Aorta (tissue), 5 donors: ENCODE measurements around the gene TMEM17. TPM values are rescaled to one million over a fixed set of nuclear protein-coding genes. Genes with fewer than 3 reads are reported as not detected.

ENCODE experiments used
- ATAC-seq: fragments of 200-7000 bp; cut with Tn5 transposase; one replicate; pipeline ENCODE4 v1.9.1; 2022; ENCODE audit warnings: moderate library complexity; ENCODE audit not compliant: low FRiP score
- DNase-seq, 2 donors: peaks; one replicate each; pipeline ENCODE4 v3.0.0-alpha.2; 2020
- H3K27ac ChIP-seq, 2 donors: one replicate each; pipeline ENCODE4 v1.5.1; 2013; ENCODE audit warnings: low read length in 2 of 2, mild to moderate bottlenecking in 2 of 2, moderate library complexity in 2 of 2, control low read depth in 1 of 2, inconsistent platforms in 1 of 2, low read depth in 1 of 2
- H3K27me3 ChIP-seq, 2 donors: one replicate each; pipeline ENCODE4 v1.6.1; 2013; ENCODE audit warnings: control low read depth in 1 of 2, low read length in 1 of 2, mild to moderate bottlenecking in 1 of 2, moderate library complexity in 1 of 2; ENCODE audit not compliant: insufficient read depth in 2 of 2, control insufficient read depth in 1 of 2
- H3K36me3 ChIP-seq, 2 donors: one replicate each; pipeline ENCODE4 v1.6.1; 2013; ENCODE audit warnings: control low read depth in 1 of 2, low read length in 1 of 2, mild to moderate bottlenecking in 1 of 2; ENCODE audit not compliant: insufficient read depth in 2 of 2, control insufficient read depth in 1 of 2
- H3K4me1 ChIP-seq, 2 donors: one replicate each; pipeline ENCODE4 v1.6.1; 2013; ENCODE audit warnings: low read length in 2 of 2, control low read depth in 1 of 2, mild to moderate bottlenecking in 1 of 2, moderate library complexity in 1 of 2; ENCODE audit not compliant: insufficient read depth in 2 of 2, control insufficient read depth in 1 of 2
- H3K4me3 ChIP-seq, 2 donors: one replicate each; pipeline ENCODE4 v1.5.1; 2013; ENCODE audit warnings: low read length in 2 of 2, control low read depth in 1 of 2, mild to moderate bottlenecking in 1 of 2
- H3K9me3 ChIP-seq: one replicate; pipeline ENCODE4 v1.6.1; 2013; ENCODE audit warnings: mild to moderate bottlenecking, low read length; ENCODE audit not compliant: control insufficient read depth
- WGBS, 2 donors: extraction: QIAGEN DNeasy Blood & Tissue Kit; methylation state at CpG; one replicate each; pipeline ENCODE4 v1.1.7; 2013; 5-methylcytosine and 5-hydroxymethylcytosine counted together
- intact Hi-C, 2 donors: fragments of 100-400 bp; cut with DNase I; formaldehyde crosslinking; loops; one replicate each; pipeline versions ENCODE4 v1.14.2 to v1.15.0; 2022
- polyA plus RNA-seq, 2 donors: library from polyadenylated mRNA; stranded (reverse); fragments of 200-250 nt; gene quantifications; one replicate each; pipeline ENCODE4 v1.2.3, GENCODE V29; 2013
- total RNA-seq, 2 donors: library from RNA; stranded (reverse); fragmentation: NEBNext Ultra II Directional; extraction: Animal tissue kit (Norgen Biotek cat#: 25700); gene quantifications; one replicate each; pipeline ENCODE4 v1.2.1, GENCODE V29; 2021
- donor health status: healthy with polysubstance abuse.
- donor health status: Bipolar disorder and iron deficiency.
- donor health status: DM: no; HTN: no; CAD: no.
- donor health status: DM: no; HTN: no; CAD: no.
- donor health status: DM: yes; HTN: yes; CAD: no.

Gene TMEM17
- total and polyA plus RNA-seq, 4 donors, result 0.79 to 1.1 (median 1.1) TPM; not detected in 1

DNA sequence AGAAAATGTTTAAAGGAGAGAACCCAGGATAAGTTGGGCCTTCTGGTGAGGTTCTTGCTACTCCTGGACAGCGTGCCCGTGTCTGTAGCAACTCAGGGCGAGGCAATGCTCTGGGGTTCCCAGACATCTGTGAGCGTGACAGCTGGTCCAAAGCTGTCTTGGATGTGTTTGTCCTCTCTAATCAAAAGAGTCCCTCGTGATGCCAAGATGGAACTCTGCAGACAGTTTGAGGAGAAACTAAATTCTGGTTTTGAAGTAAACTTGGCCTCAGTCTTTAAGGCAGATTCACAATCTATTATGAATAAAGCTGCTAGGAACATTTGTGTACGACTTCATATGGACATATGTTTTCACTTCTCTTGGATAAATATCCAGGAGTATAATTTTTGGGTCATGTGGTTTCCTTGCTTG lies 47.3 kb downstream of the TMEM17 start:
- no peaks in the 10 kb centered on the region for H3K4me1 ChIP-seq
- H3K9me3 ChIP-seq, result no peaks in the 10 kb centered on the region
- ATAC-seq (no peak), DNase-seq (no peak)
- 94 to 96% methylated on average over 6 of the region's 6 CpGs for WGBS, 2 donors
- intact Hi-C loops, result loop anchor here in 1 of 2 donors (5.0 kb wide), 1 partner anchor 249 kb away; the partner anchor contains the start of gene EHBP1
- H3K4me3 ChIP-seq, result no peak overlapping the region
- no peaks in the 10 kb centered on the region for H3K36me3 ChIP-seq
- no peak overlapping the region for H3K27ac ChIP-seq
- H3K27me3 ChIP-seq, result no peaks in the 10 kb centered on the region

DNA sequence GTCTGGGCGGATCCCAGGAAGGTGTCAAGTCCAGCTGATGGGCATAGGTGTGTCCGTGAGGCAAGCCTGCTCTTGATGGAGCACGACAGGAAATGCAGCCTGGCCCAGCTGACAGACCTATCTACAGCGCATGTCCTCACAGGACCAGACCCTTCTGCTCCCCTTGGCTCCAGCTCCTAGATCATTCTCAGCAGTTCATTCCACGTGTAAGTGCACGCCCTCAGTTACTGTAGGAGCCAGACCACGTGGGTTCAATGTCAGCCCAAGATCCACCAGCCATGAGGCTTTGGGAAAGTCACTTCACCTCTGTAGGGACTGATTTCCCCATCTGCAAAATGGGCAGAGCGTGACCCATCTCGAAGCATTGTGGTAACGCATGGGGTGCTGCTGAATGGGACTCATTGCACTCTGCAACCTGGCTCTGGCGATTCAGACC lies 47.8 kb downstream of the TMEM17 start:
- ATAC-seq (no peak), DNase-seq (no peak)
- intact Hi-C loops, result loop anchor here in 1 of 2 donors (5.0 kb wide), 1 partner anchor 249 kb away; the partner anchor contains the start of gene EHBP1

DNA sequence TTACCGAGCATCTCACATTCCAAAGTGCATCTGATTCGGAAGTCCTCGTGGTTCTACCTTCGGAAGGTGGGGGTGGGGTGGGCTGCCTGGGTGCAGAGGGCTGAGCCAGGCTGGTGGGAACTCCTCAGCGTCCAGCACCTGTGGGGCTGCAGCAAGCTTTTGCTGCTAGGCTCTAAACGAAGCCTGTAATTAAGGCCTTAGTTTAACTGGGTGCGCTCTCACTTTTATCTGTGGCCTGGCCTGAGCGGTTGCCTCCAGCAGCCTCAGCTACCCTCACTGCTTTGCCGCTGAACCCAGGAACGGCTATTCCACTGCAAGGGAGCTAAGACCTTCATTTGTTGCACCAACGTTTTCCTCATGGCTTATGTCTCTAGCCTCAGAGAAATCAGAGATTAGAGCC lies 48.4 kb downstream of the TMEM17 start:
- intact Hi-C loops, result loop anchor here (1.0 to 5.0 kb wide), 3 partner anchors 250 to 318 kb away; partner anchors contain the start of gene EHBP1 (in 1 of the 2)
- Histone ChIP-seq H3K27ac (no peak overlapping the region), H3K4me3 (peak overlapping the region in 1 of 2 donors; percentile 50), H3K36me3 (no peaks in the 10 kb centered on the region), H3K9me3 (no peaks in the 10 kb centered on the region), H3K4me1 (no peaks in the 10 kb centered on the region), H3K27me3 (no peaks in the 10 kb centered on the region)
- no peak for DNase-seq
- WGBS, 2 donors, result 57 to 58% methylated on average over 11 of the region's 11 CpGs
- no peak for ATAC-seq

More for the DNA sequence above, 47.8 kb downstream of the TMEM17 start:
- no peaks in the 10 kb centered on the region for H3K4me1 ChIP-seq
- H3K9me3 ChIP-seq, result no peaks in the 10 kb centered on the region
- WGBS, 2 donors, result 98 to 99% methylated on average over 11 of the region's 11 CpGs
- no peak overlapping the region for H3K4me3 ChIP-seq
- no peaks in the 10 kb centered on the region for H3K36me3 ChIP-seq
- H3K27me3 ChIP-seq, result no peaks in the 10 kb centered on the region
- H3K27ac ChIP-seq, result no peak overlapping the region

DNA sequence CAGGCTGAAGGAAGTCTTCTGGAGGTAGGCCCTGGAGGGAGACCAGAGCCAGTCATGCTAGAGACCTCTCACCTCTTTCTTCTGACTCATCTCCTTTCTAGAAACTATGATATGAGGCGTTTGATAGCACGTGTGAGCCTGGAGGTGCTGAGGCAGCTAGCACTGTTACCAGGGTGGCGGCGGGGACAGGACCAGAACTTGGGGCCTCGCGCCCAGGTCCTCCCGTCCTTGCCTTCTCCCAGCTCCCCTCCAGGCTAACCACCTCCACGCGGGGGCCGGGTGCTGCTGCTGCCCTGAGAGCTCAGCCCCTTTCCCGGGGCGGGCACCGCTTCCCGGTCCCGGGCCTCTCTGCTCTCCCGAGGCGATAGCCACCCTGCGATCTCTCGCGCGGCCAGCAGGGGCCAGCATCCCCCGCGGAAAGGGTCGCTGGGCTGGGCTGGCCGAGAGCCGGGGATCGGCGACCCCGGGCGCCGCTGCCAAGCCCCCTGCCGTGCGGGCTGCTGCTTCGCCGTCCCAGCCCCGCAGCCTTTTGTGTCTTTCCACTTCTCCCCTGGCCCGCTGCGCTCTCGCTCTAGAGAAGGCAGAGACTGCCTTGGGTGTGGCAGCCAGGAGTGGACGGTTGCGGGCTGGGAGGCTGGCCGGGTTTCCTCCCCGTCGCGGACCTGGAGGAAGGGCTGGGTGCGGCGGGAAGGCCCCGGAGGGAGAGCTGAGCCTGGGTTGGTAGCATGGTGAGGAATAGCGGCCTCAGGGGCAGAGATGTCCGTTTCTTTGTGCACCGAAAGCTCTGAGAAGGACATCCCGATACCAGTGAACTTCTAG lies 49.1 kb downstream of the TMEM17 start:
- intact Hi-C loops, result loop anchor here (1.0 to 5.0 kb wide), 4 partner anchors 250 to 321 kb away; partner anchors contain the start of gene EHBP1 (in 1 of the 2)
- peak overlapping the region; percentile 12 to 50 for H3K4me3 ChIP-seq
- DNase-seq (peak; percentile 77 to 93), ATAC-seq (peak; percentile 95)
- H3K36me3 ChIP-seq, result no peaks in the 10 kb centered on the region
- no peaks in the 10 kb centered on the region for H3K27me3 ChIP-seq
- 5% methylated on average over 48 to 52 of the region's 52 CpGs for WGBS, 2 donors
- H3K27ac ChIP-seq, result no peak overlapping the region
- no peaks in the 10 kb centered on the region for H3K4me1 ChIP-seq
- H3K9me3 ChIP-seq, result no peaks in the 10 kb centered on the region

DNA sequence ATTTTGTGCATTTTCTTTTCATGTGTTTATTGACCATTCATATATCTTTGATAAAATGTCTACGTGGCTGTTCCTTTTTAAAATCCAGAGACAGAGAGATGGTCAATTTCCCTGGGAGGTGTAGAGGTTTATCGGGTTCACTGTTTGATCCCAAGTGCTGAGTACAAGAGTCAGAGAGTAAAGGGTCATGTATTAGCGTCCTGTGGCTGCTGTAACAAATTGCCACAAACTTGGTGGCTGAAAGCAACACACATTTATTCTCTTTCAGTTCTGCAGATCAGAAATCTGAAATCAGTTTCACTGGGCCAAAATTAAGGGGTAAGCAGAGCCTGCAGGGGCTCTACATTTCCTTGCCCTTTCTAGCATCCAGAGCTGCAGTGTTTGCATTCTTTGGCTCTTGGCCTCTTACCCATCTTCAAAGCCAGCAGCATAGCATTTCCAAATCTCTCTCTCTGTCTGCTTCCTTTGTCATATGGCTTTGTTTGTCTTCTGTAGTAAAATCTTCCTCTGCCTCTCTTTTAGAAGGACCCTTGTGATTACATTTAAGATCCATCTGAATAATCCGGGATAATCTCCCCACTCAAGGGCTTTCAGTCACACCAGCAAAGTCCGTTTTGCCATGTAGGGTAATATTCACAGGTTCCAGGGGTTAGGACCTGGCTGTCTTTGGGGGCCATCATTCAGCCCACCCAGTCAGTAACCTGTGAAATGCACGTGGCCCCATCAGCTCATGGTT lies 49.9 kb downstream of the TMEM17 start:
- intact Hi-C loops, result loop anchor here (1.0 to 5.0 kb wide), 3 partner anchors 251 to 322 kb away; partner anchors contain the start of gene EHBP1 (in 1 of the 2)
- Histone ChIP-seq H3K4me1 (no peaks in the 10 kb centered on the region), H3K27ac (no peak overlapping the region), H3K27me3 (no peaks in the 10 kb centered on the region), H3K9me3 (no peaks in the 10 kb centered on the region), H3K36me3 (no peaks in the 10 kb centered on the region), H3K4me3 (no peak overlapping the region)
- ATAC-seq (no peak), DNase-seq (no peak)
- 89 to 91% methylated on average over 6 of the region's 6 CpGs for WGBS, 2 donors

DNA sequence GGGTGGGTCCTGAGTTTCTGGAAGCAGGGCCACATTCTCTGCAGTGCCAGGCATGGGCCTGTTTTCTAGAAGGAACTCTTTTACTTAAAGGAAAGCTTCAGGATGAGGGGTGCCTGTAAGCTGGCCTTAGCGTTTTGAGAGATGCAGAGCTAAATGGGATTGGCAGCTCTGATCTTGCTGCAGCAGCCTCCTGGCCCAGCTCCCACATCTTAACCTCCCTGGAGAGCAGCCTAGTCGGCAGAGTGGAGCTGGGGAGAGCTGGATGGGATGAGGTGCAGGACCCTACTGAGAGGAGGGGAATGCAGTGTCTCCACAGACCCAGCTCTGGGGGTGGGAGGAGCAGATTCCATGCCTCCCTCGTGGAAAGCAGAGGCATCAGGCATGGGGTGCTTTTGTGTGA lies 52.0 kb downstream of the TMEM17 start:
- Histone ChIP-seq H3K9me3 (no peaks in the 10 kb centered on the region), H3K27me3 (no peaks in the 10 kb centered on the region), H3K4me1 (no peaks in the 10 kb centered on the region), H3K27ac (no peak overlapping the region), H3K4me3 (no peak overlapping the region), H3K36me3 (no peaks in the 10 kb centered on the region)
- no peak for ATAC-seq
- intact Hi-C loops, result no loop called here
- WGBS, 2 donors, result 31 to 34% methylated on average over 3 of the region's 3 CpGs
- DNase-seq, result no peak

DNA sequence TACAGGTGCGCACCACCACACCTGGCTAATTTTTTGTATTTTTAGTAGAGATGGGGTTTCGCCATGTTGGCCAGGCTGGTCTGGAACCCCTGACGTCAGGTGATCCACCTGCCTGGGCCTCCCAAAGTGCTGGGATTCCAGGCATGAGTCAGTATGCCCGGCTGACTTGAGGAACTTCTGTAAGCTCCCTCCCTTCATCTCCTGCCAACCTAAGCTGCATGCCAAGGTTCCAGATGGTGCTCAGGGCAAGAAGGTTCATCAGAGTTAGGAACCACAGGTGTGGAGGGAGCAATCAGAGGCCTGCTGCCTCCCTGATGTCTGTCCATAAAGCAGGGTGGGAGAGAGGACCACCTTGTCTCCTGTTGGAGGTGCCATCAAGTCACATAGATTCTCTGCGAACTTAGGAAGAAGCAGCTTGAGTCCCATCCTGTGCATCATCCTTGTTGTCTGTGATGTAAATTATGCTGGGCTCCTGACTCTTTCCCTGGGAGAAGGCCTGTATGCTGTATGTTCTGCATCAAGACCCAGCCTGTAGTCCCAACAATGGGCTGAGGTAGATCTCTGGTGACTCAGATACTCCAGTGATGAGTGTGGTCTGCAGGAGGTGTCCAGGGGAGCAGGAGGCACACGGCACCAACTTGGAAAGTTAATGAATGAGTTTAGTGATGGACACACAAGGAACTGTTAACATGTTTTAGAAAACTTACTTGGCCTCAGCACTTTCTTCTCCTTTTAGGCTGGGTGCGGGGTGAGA lies 53.1 kb downstream of the TMEM17 start:
- WGBS, 2 donors, result 83% methylated on average over 7 of the region's 7 CpGs
- no peak for ATAC-seq
- Histone ChIP-seq H3K4me1 (no peaks in the 10 kb centered on the region), H3K4me3 (no peak overlapping the region), H3K36me3 (no peaks in the 10 kb centered on the region), H3K27me3 (no peaks in the 10 kb centered on the region), H3K27ac (no peak overlapping the region), H3K9me3 (no peaks in the 10 kb centered on the region)
- no peak for DNase-seq
- intact Hi-C loops, result no loop called here

DNA sequence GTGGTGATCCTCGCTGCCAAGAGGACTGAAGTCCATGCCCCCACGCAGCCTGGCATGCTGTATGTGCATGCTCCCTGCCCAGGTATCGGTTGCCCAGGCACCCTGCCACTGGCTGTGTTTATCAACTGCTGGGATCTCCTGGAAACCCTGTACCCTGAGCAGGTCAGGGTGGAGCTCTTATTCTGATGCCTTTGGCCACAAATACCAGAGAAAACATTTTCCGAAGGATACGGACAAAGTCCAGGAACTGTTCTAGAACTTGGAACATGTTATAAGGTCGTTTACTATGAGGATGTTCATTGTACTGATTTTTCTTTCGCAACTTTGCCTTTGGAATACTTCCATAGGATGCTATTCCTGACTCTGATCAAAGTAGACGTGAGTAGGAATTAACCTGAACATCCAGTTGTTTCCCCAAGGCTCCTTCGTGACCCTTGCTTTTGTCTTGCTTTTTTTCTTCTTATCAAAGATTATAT lies 55.2 kb downstream of the TMEM17 start:
- H3K4me1 ChIP-seq, result no peaks in the 10 kb centered on the region
- H3K9me3 ChIP-seq, result no peaks in the 10 kb centered on the region
- H3K4me3 ChIP-seq, result no peak overlapping the region
- ATAC-seq (no peak), DNase-seq (no peak)
- H3K27ac ChIP-seq, result no peak overlapping the region
- H3K36me3 ChIP-seq, result no peaks in the 10 kb centered on the region
- H3K27me3 ChIP-seq, result no peaks in the 10 kb centered on the region
- intact Hi-C loops, result no loop called here
- 79 to 81% methylated on average over 9 of the region's 9 CpGs for WGBS, 2 donors
